ENCODE results near the gene PTTG2.
A peak's percentile ranks its signal among the peaks of the same experiment; 100 is the strongest.
"Not testable (repeated sequence)": the region's sequence is repeated elsewhere in the genome, so short reads cannot be mapped to it uniquely, and the experiment has no call there.

Gene PTTG2

GRCh38 chr4:37960098-37960497 lies at the start of gene PTTG2:
PTTG2 (plus strand) TSS chr4:37960398; CDS start chr4:37960435, 37 bp downstream.
- H3K9me3 ChIP-seq = no peaks in the 10 kb centered on the region
- no peaks in the 10 kb centered on the region for H3K4me1 ChIP-seq
- H3K36me3 ChIP-seq (replicated peaks) = no peaks in the 10 kb centered on the region
- no peak for DNase-seq (ENCODE audit: low spot score in 2 of 2)
- H3K27me3 ChIP-seq (ENCODE audit: low read depth) = no peaks in the 10 kb centered on the region
- in situ Hi-C loops (cut with MboI; ENCODE audit: low sequenced_read_pairs) = no loop called here
- no peak within 1 kb of the TSS for H3K4me3 ChIP-seq

GRCh38 chr4:37914539-37914938 lies 45.7 kb upstream of the PTTG2 start:
- DNase-seq (ENCODE audit: low spot score in 2 of 2) = no peak
- Histone ChIP-seq H3K9me3 (no peaks in the 10 kb centered on the region), H3K27me3 (ENCODE audit: low read depth) (no peaks in the 10 kb centered on the region), H3K4me3 (no peak overlapping the region), H3K36me3 (replicated peaks) (no peaks in the 10 kb centered on the region), H3K4me1 (peaks cover 9% of the 10 kb centered on the region; the same call in 1 of the 2 replicates)
- in situ Hi-C loops (cut with MboI; ENCODE audit: low sequenced_read_pairs) = no loop called here

DNA sequence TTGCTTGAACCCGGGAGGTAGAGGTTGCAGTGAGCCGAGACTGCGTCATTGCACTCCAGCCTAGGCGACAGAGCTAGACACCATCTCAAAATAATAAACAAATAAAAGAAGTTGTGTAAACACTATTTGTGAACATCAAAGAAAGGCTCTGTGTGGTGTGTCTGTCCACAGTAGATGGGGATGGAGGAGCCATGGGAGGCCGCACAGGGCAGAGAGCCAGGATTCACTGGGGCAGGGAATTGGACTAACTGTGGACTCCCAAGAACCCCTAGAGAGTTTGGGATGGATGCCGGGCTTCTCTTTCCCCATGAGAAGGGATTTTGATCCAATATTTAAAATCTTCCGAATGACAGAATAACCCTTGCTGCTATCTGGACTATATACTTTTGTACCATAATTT lies 42.8 kb upstream of the PTTG2 start:
- Histone ChIP-seq H3K27me3 (ENCODE audit: low read depth) (no peaks in the 10 kb centered on the region), H3K36me3 (replicated peaks) (no peaks in the 10 kb centered on the region), H3K4me1 (peaks cover 6% of the 10 kb centered on the region; the same call in 1 of the 2 replicates), H3K4me3 (no peak overlapping the region), H3K9me3 (no peaks in the 10 kb centered on the region)
- in situ Hi-C loops (cut with MboI; ENCODE audit: low sequenced_read_pairs) = no loop called here
- no peak for DNase-seq (ENCODE audit: low spot score in 2 of 2)

GRCh38 chr4:37918653-37919052 lies 41.5 kb upstream of the PTTG2 start:
- no peaks in the 10 kb centered on the region for H3K27me3 ChIP-seq (ENCODE audit: low read depth)
- H3K4me1 ChIP-seq = peaks cover 6% of the 10 kb centered on the region; the same call in 1 of the 2 replicates
- no peaks in the 10 kb centered on the region for H3K9me3 ChIP-seq
- no peak for DNase-seq (ENCODE audit: low spot score in 2 of 2)
- no peak overlapping the region for H3K4me3 ChIP-seq
- in situ Hi-C loops (cut with MboI; ENCODE audit: low sequenced_read_pairs) = no loop called here
- H3K36me3 ChIP-seq (replicated peaks) = no peaks in the 10 kb centered on the region

DNA sequence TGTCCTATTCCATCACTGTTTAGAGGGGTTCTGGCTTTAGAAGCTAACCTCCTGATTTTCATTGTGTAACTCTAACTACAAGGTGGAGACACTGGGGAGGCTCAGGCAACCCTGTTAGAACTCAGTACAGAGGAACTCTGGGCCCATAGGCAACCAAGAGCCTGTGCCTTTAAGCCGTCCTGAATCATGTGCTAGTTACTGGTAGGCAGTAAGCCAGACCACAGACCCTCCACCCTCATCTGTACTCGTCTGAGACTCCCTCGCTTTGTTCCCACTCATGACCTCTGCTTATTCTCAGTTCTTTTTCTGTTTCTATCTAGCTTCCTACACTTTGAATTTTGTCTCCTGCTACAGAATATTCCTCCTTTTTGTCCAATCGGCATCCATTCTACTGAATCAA lies 37.9 kb upstream of the PTTG2 start:
- no peaks in the 10 kb centered on the region for H3K9me3 ChIP-seq
- no peaks in the 10 kb centered on the region for H3K27me3 ChIP-seq (ENCODE audit: low read depth)
- no peak for DNase-seq (ENCODE audit: low spot score in 2 of 2)

DNA sequence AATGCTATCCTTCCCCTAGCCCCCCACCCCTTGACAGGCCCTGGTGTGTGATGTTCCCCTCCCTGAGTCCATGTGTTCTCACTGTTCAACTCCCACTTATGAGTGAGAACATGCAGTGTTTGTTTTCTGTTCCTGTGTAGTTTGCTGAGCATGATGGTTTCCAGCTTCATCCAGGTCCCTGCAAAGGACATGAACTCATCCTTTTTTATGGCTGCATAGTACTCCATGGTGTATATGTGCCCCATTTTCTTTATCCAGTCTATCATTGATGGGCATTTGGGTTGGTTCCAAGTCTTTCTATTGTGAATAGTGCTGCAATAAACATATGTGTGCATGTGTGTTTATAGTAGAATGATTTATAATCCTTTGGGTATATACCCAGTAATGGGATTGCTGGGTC lies 37.1 kb upstream of the PTTG2 start:
- DNase-seq (ENCODE audit: low spot score in 2 of 2); H3K9me3 ChIP-seq; in situ Hi-C loops (cut with MboI; ENCODE audit: low sequenced_read_pairs); H3K36me3 ChIP-seq (replicated peaks); H3K27me3 ChIP-seq (ENCODE audit: low read depth); H3K4me3 ChIP-seq: not testable (repeated sequence)
- H3K4me1 ChIP-seq = peaks cover 12% of the 10 kb centered on the region

More for the DNA sequence above, 37.9 kb upstream of the PTTG2 start:
- Histone ChIP-seq H3K4me3 (no peak overlapping the region), H3K4me1 (peaks cover 9% of the 10 kb centered on the region), H3K36me3 (replicated peaks) (no peaks in the 10 kb centered on the region)
- in situ Hi-C loops (cut with MboI; ENCODE audit: low sequenced_read_pairs) = no loop called here

DNA sequence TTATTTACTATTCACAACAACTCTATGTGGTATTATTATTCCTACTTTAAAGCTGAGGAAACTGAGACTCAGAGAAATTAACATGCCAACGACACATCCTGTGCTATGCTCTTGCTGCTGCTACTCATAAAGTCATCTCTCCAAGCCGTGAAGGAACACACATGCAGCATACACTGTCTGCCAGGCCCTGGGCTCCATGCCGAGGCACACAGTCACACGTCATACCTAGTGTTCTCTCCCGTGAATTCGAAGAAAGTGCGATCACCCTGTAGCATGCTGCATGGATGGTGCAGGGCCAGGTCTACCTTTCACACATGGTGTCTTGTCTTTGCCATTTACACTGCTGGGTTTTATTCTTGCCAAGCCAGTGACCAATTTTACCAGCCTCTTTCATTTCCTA lies 35.3 kb upstream of the PTTG2 start:
- DNase-seq (ENCODE audit: low spot score in 2 of 2) = no peak
- H3K9me3 ChIP-seq = no peaks in the 10 kb centered on the region
- in situ Hi-C loops (cut with MboI; ENCODE audit: low sequenced_read_pairs) = no loop called here

GRCh38 chr4:37927434-37927833 lies 32.8 kb upstream of the PTTG2 start:
- Histone ChIP-seq H3K4me3 (no peak overlapping the region), H3K9me3 (no peaks in the 10 kb centered on the region), H3K27me3 (ENCODE audit: low read depth) (no peaks in the 10 kb centered on the region), H3K4me1 (peaks cover 28% of the 10 kb centered on the region), H3K36me3 (replicated peaks) (no peaks in the 10 kb centered on the region)
- in situ Hi-C loops (cut with MboI; ENCODE audit: low sequenced_read_pairs) = no loop called here
- DNase-seq (ENCODE audit: low spot score in 2 of 2) = peak; percentile 31 to 69

More for the DNA sequence above, 35.3 kb upstream of the PTTG2 start:
- Histone ChIP-seq H3K4me1 (peaks cover 23% of the 10 kb centered on the region), H3K4me3 (no peak overlapping the region), H3K27me3 (ENCODE audit: low read depth) (no peaks in the 10 kb centered on the region), H3K36me3 (replicated peaks) (no peaks in the 10 kb centered on the region)

GRCh38 chr4:37928426-37929416 lies 31.5 kb upstream of the PTTG2 start:
- H3K4me1 ChIP-seq = peaks cover 28% of the 10 kb centered on the region
- in situ Hi-C loops (cut with MboI; ENCODE audit: low sequenced_read_pairs) = no loop called here
- H3K9me3 ChIP-seq = no peaks in the 10 kb centered on the region
- H3K36me3 ChIP-seq (replicated peaks) = no peaks in the 10 kb centered on the region
- H3K4me3 ChIP-seq = no peak overlapping the region
- peak; percentile 33 to 59 for DNase-seq (ENCODE audit: low spot score in 2 of 2)
- no peaks in the 10 kb centered on the region for H3K27me3 ChIP-seq (ENCODE audit: low read depth)

DNA sequence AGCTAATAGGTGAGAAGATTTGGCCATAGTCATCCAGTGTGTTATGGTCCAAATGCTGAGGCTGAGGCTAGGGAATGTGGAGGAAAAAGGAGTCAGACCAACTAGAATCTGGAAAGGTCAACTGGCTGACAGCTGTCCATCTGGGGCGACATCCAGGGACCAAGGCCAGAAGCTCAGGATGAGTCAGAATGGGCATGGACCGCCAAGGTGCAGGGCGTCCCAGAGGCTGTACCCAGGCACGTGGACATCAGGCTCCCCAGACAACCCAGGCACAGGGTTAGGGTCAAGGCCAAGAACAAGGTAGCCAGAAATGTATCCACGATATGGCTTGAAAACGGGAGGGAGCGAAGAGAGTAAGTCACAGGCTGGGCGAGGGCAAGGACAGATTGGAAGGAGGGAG lies 26.1 kb upstream of the PTTG2 start:
- Histone ChIP-seq H3K36me3 (replicated peaks) (no peaks in the 10 kb centered on the region), H3K4me1 (peaks cover 7% of the 10 kb centered on the region)
- in situ Hi-C loops (cut with MboI; ENCODE audit: low sequenced_read_pairs) = no loop called here

DNA sequence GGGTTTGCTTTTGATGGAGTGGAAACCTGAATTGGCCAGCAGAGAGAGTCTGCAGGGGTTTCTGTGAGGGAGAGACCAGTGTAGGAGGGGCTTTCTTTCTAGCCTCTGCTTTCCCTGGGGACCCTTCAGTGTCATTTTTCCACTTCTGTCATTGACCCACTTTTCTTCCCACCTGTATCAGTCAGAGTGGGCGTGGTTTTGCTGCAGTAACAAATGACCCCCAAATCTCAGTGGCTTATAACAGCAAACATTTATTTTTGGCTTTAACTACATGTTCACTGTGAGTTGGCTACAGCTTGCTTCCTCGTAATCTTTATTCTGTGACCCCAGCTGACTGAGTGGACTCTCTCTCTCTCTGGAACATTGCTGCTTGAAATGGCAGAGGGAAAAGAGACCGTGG lies 25.6 kb upstream of the PTTG2 start:
- DNase-seq (ENCODE audit: low spot score in 2 of 2) = no peak
- Histone ChIP-seq H3K4me1 (peaks cover 5% of the 10 kb centered on the region; the same call in 1 of the 2 replicates), H3K4me3 (no peak overlapping the region), H3K27me3 (ENCODE audit: low read depth) (no peaks in the 10 kb centered on the region), H3K9me3 (no peaks in the 10 kb centered on the region), H3K36me3 (replicated peaks) (no peaks in the 10 kb centered on the region)
- in situ Hi-C loops (cut with MboI; ENCODE audit: low sequenced_read_pairs) = no loop called here

More for the DNA sequence above, 26.1 kb upstream of the PTTG2 start:
- DNase-seq (ENCODE audit: low spot score in 2 of 2) = no peak
- Histone ChIP-seq H3K4me3 (no peak overlapping the region), H3K27me3 (ENCODE audit: low read depth) (no peaks in the 10 kb centered on the region), H3K9me3 (no peaks in the 10 kb centered on the region)

DNA sequence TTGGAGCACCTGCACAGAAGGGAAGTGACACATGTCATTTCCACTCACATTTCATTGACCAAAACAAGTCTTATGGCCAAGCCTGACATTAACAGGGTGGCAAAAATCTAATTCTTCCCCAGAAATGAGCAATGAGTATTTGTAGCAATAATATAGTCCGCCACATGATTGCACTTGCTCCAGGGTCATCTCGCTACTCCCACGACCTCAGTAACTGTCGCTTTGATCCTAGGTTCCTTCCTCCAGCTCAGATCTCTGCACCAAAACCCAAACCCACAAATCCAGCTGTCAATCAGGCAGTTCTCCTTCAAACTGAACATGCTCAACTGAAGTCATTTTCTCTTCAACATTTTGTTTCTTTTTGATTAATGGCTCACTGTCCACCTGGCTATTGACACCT lies 25.2 kb upstream of the PTTG2 start:
- in situ Hi-C loops (cut with MboI; ENCODE audit: low sequenced_read_pairs) = no loop called here
- no peak for DNase-seq (ENCODE audit: low spot score in 2 of 2)
- H3K4me1 ChIP-seq = peaks cover 5% of the 10 kb centered on the region; the same call in 1 of the 2 replicates

DNA sequence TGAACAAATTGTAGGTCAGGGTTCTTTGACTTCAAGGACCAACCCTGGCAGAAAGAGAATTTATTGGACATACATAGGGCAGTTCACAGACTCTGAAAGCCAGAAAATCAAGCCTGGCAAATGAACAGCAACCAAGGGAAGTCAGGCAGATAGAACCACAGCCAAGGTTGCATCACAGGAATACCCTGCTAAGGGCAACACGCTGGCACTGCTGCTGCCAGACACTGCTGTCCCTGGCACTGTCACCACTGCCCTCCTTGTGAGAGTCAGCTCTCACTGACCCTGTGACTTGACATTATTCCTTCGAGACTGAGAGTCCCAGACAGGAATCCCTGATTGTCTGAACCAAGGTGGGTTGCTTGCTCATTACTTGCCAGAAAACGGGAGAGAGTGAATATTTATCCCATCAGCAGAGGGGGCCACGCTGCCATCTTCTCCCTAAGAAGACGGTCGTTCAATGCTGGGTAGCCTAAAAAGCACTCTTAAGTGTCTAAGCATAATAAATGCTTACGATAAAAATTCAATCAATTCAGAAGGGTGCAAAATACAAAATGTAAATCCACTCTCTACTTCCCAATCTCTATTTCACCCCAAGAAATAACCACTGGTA lies 23.2 kb upstream of the PTTG2 start:
- Histone ChIP-seq H3K4me3 (no peak overlapping the region), H3K4me1 (no peaks in the 10 kb centered on the region), H3K36me3 (replicated peaks) (no peaks in the 10 kb centered on the region), H3K27me3 (ENCODE audit: low read depth) (no peaks in the 10 kb centered on the region), H3K9me3 (no peaks in the 10 kb centered on the region)
- no peak for DNase-seq (ENCODE audit: low spot score in 2 of 2)
- in situ Hi-C loops (cut with MboI; ENCODE audit: low sequenced_read_pairs) = no loop called here

More for the DNA sequence above, 25.2 kb upstream of the PTTG2 start:
- Histone ChIP-seq H3K9me3 (no peaks in the 10 kb centered on the region), H3K36me3 (replicated peaks) (no peaks in the 10 kb centered on the region), H3K4me3 (no peak overlapping the region), H3K27me3 (ENCODE audit: low read depth) (no peaks in the 10 kb centered on the region)

GRCh38 chr4:37938208-37938607 lies 22.0 kb upstream of the PTTG2 start:
- Histone ChIP-seq H3K4me3 (no peak overlapping the region), H3K27me3 (ENCODE audit: low read depth) (no peaks in the 10 kb centered on the region), H3K9me3 (no peaks in the 10 kb centered on the region), H3K4me1 (no peaks in the 10 kb centered on the region), H3K36me3 (replicated peaks) (no peaks in the 10 kb centered on the region)
- in situ Hi-C loops (cut with MboI; ENCODE audit: low sequenced_read_pairs) = no loop called here
- DNase-seq (ENCODE audit: low spot score in 2 of 2) = no peak
